SK-N-SH (cell line): Measurements from ENCODE around the gene TNFAIP8L3.

Source experiments
- CHD2 ChIP-seq: fragments of 150-350 bp; IDR thresholded peaks from 2 replicates; pipeline ENCODE4 v1.6.1; 2018; ENCODE audit warnings: low read length; ENCODE audit not compliant: partially characterized antibody
- POLR2AphosphoS5 ChIP-seq: IDR thresholded peaks from 2 replicates; pipeline ENCODE4 v1.6.1; 2012; ENCODE audit warnings: low read depth, low read length
- RXRA ChIP-seq: IDR thresholded peaks from 2 replicates; pipeline ENCODE4 v1.4.0; 2012; ENCODE audit warnings: low read depth, mild to moderate bottlenecking, borderline replicate concordance
- SMC3 ChIP-seq: IDR thresholded peaks from 2 replicates; pipeline ENCODE4 v1.6.1; 2012; ENCODE audit warnings: low read depth, low read length, improper control_type of control experiment
- TCF12 ChIP-seq: IDR thresholded peaks from 2 replicates; pipeline ENCODE4 v1.4.0; 2012
- TF ChIP-seq, protein P1 (sequence below): IDR thresholded peaks from 2 replicates; pipeline ENCODE4 v1.6.1; 2012; ENCODE audit warnings: mild to moderate bottlenecking, low read depth, low read length, moderate library complexity
- TF ChIP-seq, protein P2 (sequence below): fragments of 200-600 bp; sonication (generic); IDR thresholded peaks from 2 replicates; pipeline ENCODE4 v1.6.1; 2017; ENCODE audit warnings: antibody characterized with exemption, mild to moderate bottlenecking, moderate library complexity

DNA sequence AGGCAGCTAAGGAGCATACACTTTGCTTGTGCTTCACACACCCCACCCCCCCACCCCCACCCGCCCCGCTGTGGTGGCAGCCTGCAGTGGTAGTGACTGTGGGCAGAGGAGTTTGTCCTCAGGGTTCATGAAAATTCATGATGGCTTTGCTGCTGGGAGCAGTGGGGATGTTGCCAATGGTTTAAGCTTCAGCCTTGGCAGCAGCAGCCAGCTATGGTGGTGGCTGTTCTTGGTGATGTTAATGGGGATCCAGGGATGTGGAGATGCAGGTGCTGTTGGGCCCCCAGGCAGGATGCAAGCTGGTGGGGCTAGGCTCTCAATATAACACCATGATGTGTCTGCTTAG, 55.8 kb downstream of the TNFAIP8L3 start:
- TF ChIP-seq POLR2AphosphoS5 (no peak), TCF12 (no peak), RXRA (no peak), SMC3 (no peak), CHD2 (no peak)
- TF ChIP-seq, protein P1, sequence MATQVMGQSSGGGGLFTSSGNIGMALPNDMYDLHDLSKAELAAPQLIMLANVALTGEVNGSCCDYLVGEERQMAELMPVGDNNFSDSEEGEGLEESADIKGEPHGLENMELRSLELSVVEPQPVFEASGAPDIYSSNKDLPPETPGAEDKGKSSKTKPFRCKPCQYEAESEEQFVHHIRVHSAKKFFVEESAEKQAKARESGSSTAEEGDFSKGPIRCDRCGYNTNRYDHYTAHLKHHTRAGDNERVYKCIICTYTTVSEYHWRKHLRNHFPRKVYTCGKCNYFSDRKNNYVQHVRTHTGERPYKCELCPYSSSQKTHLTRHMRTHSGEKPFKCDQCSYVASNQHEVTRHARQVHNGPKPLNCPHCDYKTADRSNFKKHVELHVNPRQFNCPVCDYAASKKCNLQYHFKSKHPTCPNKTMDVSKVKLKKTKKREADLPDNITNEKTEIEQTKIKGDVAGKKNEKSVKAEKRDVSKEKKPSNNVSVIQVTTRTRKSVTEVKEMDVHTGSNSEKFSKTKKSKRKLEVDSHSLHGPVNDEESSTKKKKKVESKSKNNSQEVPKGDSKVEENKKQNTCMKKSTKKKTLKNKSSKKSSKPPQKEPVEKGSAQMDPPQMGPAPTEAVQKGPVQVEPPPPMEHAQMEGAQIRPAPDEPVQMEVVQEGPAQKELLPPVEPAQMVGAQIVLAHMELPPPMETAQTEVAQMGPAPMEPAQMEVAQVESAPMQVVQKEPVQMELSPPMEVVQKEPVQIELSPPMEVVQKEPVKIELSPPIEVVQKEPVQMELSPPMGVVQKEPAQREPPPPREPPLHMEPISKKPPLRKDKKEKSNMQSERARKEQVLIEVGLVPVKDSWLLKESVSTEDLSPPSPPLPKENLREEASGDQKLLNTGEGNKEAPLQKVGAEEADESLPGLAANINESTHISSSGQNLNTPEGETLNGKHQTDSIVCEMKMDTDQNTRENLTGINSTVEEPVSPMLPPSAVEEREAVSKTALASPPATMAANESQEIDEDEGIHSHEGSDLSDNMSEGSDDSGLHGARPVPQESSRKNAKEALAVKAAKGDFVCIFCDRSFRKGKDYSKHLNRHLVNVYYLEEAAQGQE, result no peak
- TF ChIP-seq, protein P2, sequence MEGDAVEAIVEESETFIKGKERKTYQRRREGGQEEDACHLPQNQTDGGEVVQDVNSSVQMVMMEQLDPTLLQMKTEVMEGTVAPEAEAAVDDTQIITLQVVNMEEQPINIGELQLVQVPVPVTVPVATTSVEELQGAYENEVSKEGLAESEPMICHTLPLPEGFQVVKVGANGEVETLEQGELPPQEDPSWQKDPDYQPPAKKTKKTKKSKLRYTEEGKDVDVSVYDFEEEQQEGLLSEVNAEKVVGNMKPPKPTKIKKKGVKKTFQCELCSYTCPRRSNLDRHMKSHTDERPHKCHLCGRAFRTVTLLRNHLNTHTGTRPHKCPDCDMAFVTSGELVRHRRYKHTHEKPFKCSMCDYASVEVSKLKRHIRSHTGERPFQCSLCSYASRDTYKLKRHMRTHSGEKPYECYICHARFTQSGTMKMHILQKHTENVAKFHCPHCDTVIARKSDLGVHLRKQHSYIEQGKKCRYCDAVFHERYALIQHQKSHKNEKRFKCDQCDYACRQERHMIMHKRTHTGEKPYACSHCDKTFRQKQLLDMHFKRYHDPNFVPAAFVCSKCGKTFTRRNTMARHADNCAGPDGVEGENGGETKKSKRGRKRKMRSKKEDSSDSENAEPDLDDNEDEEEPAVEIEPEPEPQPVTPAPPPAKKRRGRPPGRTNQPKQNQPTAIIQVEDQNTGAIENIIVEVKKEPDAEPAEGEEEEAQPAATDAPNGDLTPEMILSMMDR, result no peak
